Suprapubic skin (tissue), 4 donors: ENCODE data around the gene ACBD3. TPM values are rescaled to one million over a fixed set of nuclear protein-coding genes. Genes with fewer than 3 reads are reported as not detected.

ENCODE experiments used
- DNase-seq, 2 donors: peaks; one replicate each; pipeline ENCODE4 v3.0.0-alpha.2; 2019; ENCODE audit warnings: low spot score in 2 of 2
- H3K27ac ChIP-seq: fragments of 200-600 bp; sonication (generic); one replicate; pipeline ENCODE4 v1.5.1; 2019
- H3K27me3 ChIP-seq: fragments of 200-600 bp; sonication (generic); one replicate; pipeline ENCODE4 v1.5.1; 2019
- H3K36me3 ChIP-seq: fragments of 200-600 bp; sonication (generic); one replicate; pipeline ENCODE4 v1.5.1; 2019
- H3K4me1 ChIP-seq: fragments of 200-600 bp; sonication (generic); one replicate; pipeline ENCODE4 v1.5.1; 2019
- H3K4me3 ChIP-seq: fragments of 200-600 bp; sonication (generic); one replicate; pipeline ENCODE4 v1.5.1; 2019; ENCODE audit warnings: mild to moderate bottlenecking
- H3K9me3 ChIP-seq: fragments of 200-600 bp; sonication (generic); one replicate; pipeline ENCODE4 v1.5.1; 2019
- CTCF ChIP-seq, 2 donors: fragments of 200-600 bp in 1 of 2; fragments of 450-650 bp in 1 of 2; sonication (generic) in 1 of 2; IDR thresholded peaks; one replicate each; pipeline ENCODE4 v1.5.1; 2016 to 2019; ENCODE audit warnings: antibody characterized with exemption in 2 of 2, mild to moderate bottlenecking in 1 of 2, moderate library complexity in 1 of 2
- EP300 ChIP-seq: sonication (generic); formaldehyde crosslinking; IDR thresholded peaks from one replicate; pipeline ENCODE4 v1.6.1; 2017; ENCODE audit warnings: antibody characterized with exemption
- POLR2A ChIP-seq, 2 donors: fragments of 450-650 bp; IDR thresholded peaks; one replicate each; pipeline ENCODE4 v1.6.1; 2017; ENCODE audit warnings: antibody characterized with exemption in 2 of 2, mild to moderate bottlenecking in 2 of 2, moderate library complexity in 2 of 2
- POLR2AphosphoS5 ChIP-seq, 3 donors: sonication (generic); formaldehyde crosslinking; IDR thresholded peaks; one replicate each; pipeline ENCODE4 v1.6.1; 2017; ENCODE audit warnings: antibody characterized with exemption in 3 of 3
- WGBS: methylation state at CpG from one replicate; pipeline ENCODE4 v1.1.5; 2018; 5-methylcytosine and 5-hydroxymethylcytosine counted together
- total RNA-seq, 4 donors: library from RNA; depleted of rRNA; stranded (reverse); fragments of >200 nt; gene quantifications; one replicate each; pipeline ENCODE4 v1.1.0, GENCODE V29; 2016

ACBD3 gene
- total RNA-seq, 4 donors from 2014 or later: 38.0 to 64.5 (median 42.4) TPM

- DNase-seq: no peak
- Histone ChIP-seq H3K36me3 (no peaks in the 10 kb centered on the region), H3K4me3 (no peak overlapping the region), H3K9me3 (no peaks in the 10 kb centered on the region), H3K27me3 (no peaks in the 10 kb centered on the region), H3K4me1 (peaks cover 42% of the 10 kb centered on the region), H3K27ac (no peak overlapping the region)
- 75% methylated on average over 3 of the region's 3 CpGs for WGBS
- TF ChIP-seq POLR2A (IDR thresholded peaks at IDR 0.05) (no peak), EP300 (no peak), POLR2AphosphoS5 (IDR thresholded peaks at IDR 0.05) (no peak), CTCF (IDR thresholded peaks at IDR 0.05) (no peak)
These were observed 73.9 kb downstream of the ACBD3 start for GRCh38 chr1:226112626-226113025.

GRCh38 chr1:226111883-226112261, 74.7 kb downstream of the ACBD3 start:
- 64% methylated on average over 4 of the region's 7 CpGs for whole genome bisulfite sequencing
- DNase-seq: no peak

GRCh38 chr1:226111098-226111882, 75.3 kb downstream of the ACBD3 start:
- Histone ChIP-seq H3K36me3 (no peaks in the 10 kb centered on the region), H3K4me3 (peak overlapping the region; percentile 79), H3K27ac (peak overlapping the region; percentile 96), H3K9me3 (no peaks in the 10 kb centered on the region), H3K27me3 (no peaks in the 10 kb centered on the region), H3K4me1 (peaks cover 44% of the 10 kb centered on the region)
- TF ChIP-seq POLR2AphosphoS5 (IDR thresholded peaks at IDR 0.05) (no peak), EP300 (no peak), POLR2A (IDR thresholded peaks at IDR 0.05) (no peak), CTCF (IDR thresholded peaks at IDR 0.05) (no peak)
- WGBS: 52% methylated on average over 11 of the region's 11 CpGs
- DNase-seq: no peak

More at GRCh38 chr1:226111883-226112261, 74.7 kb downstream of the ACBD3 start:
- Histone ChIP-seq H3K4me3 (no peak overlapping the region), H3K4me1 (peaks cover 47% of the 10 kb centered on the region), H3K27ac (peak overlapping the region; percentile 96), H3K36me3 (no peaks in the 10 kb centered on the region), H3K27me3 (no peaks in the 10 kb centered on the region), H3K9me3 (no peaks in the 10 kb centered on the region)
- TF ChIP-seq POLR2A (IDR thresholded peaks at IDR 0.05) (no peak), CTCF (IDR thresholded peaks at IDR 0.05) (no peak), EP300 (no peak), POLR2AphosphoS5 (IDR thresholded peaks at IDR 0.05) (no peak)

- Histone ChIP-seq H3K9me3 (no peaks in the 10 kb centered on the region), H3K27me3 (no peaks in the 10 kb centered on the region), H3K27ac (peak overlapping the region; percentile 96), H3K4me3 (peak overlapping the region; percentile 79), H3K36me3 (no peaks in the 10 kb centered on the region), H3K4me1 (peaks cover 40% of the 10 kb centered on the region)
- whole genome bisulfite sequencing: 0% methylated on average over 24 of the region's 73 CpGs
- TF ChIP-seq POLR2AphosphoS5 (IDR thresholded peaks at IDR 0.05): no peak
- peak in 1 of 2 donors; percentile 45 for TF ChIP-seq POLR2A (IDR thresholded peaks at IDR 0.05)
- peak in 1 of 2 donors; percentile 84 for DNase-seq
These were observed 76.1 kb downstream of the ACBD3 start for GRCh38 chr1:226110249-226111097.

GRCh38 chr1:226109829-226110248, 76.7 kb downstream of the ACBD3 start:
- Histone ChIP-seq H3K4me1 (peaks cover 40% of the 10 kb centered on the region), H3K9me3 (no peaks in the 10 kb centered on the region), H3K27me3 (no peaks in the 10 kb centered on the region), H3K27ac (peak overlapping the region; percentile 96), H3K4me3 (peak overlapping the region; percentile 79), H3K36me3 (no peaks in the 10 kb centered on the region)
- no peak for TF ChIP-seq EP300
- TF ChIP-seq CTCF (IDR thresholded peaks at IDR 0.05): peak in 1 of 2 donors; percentile 14
- 0% methylated on average over 2 of the region's 57 CpGs for WGBS
- DNase-seq: peak; percentile 92 to 93
